Left lung (tissue), 10 donors: ENCODE data around the gene TIGD2. TPM values are rescaled to one million over a fixed set of nuclear protein-coding genes. Genes with fewer than 3 reads are reported as not detected.
A peak's percentile ranks its signal among the peaks of the same experiment; 100 is the strongest.

Experiments
- ATAC-seq: fragments of 200-7000 bp; cut with Tn5 transposase; one replicate; pipeline ENCODE4 v1.9.1; 2020; ENCODE audit warnings: moderate library complexity
- DNase-seq, 4 donors: peaks; one replicate each; pipeline ENCODE4 v3.0.0-alpha.2; 2013 to 2020
- H3K27ac ChIP-seq, 2 donors: fragments of 200-600 bp; sonication (generic) in 1 of 2; one replicate each; pipeline versions ENCODE4 v1.5.0 to v1.8.0; 2020 to 2021
- H3K27me3 ChIP-seq, 2 donors: fragments of 200-600 bp; sonication (generic) in 1 of 2; one replicate each; pipeline versions ENCODE4 v1.5.0 to v1.8.0; 2020 to 2021
- H3K36me3 ChIP-seq, 2 donors: fragments of 200-600 bp; sonication (generic) in 1 of 2; one replicate each; pipeline versions ENCODE4 v1.5.0 to v1.8.0; 2020 to 2021
- H3K4me1 ChIP-seq, 2 donors: fragments of 200-600 bp; one replicate each; pipeline ENCODE4 v1.8.0; 2021
- H3K4me3 ChIP-seq, 2 donors: fragments of 200-600 bp; sonication (generic) in 1 of 2; one replicate each; pipeline versions ENCODE4 v1.5.0 to v1.8.0; 2020 to 2021; ENCODE audit warnings: mild to moderate bottlenecking in 1 of 2
- H3K9me3 ChIP-seq, 2 donors: fragments of 200-600 bp; sonication (generic) in 1 of 2; one replicate each; pipeline versions ENCODE4 v1.5.0 to v1.8.0; 2020 to 2021
- CTCF ChIP-seq, 2 donors: fragments of 200-600 bp; sonication (generic) in 1 of 2; IDR thresholded peaks; one replicate each; pipeline versions ENCODE4 v1.5.0 to v1.8.0; 2021; ENCODE audit warnings: antibody characterized with exemption in 2 of 2
- intact Hi-C, 2 donors: fragments of 100-400 bp; cut with DNase I; formaldehyde crosslinking; loops; one replicate each; pipeline versions ENCODE4 v1.11.2 to v1.14.2; 2022
- polyA plus RNA-seq, 6 donors: library from polyadenylated mRNA; unstranded; fragments of 120-200 nt; gene quantifications; one replicate each; pipeline ENCODE4 v1.2.1, GENCODE V29; 2013; ENCODE audit not compliant: insufficient read length in 6 of 6
- total RNA-seq, 2 donors: library from RNA; stranded (reverse); fragmentation: NEBNext Ultra II Directional; extraction: Animal tissue kit (Norgen Biotek cat#: 25700); gene quantifications; one replicate each; pipeline ENCODE4 v1.2.1, GENCODE V29; 2021
- donor health status: DM: no; HTN: yes; CAD: no.
- donor health status: DM: no; HTN: no; CAD: no.

Gene TIGD2
- total and polyA plus RNA-seq, 8 donors: 5.4 to 11.4 (median 9.6) TPM

- no peaks in the 10 kb centered on the region for H3K9me3 ChIP-seq
- H3K27ac ChIP-seq: peak overlapping the region in 1 of 2 donors; percentile 19
- DNase-seq (no peak), ATAC-seq (peak; percentile 93)
- no peaks in the 10 kb centered on the region for H3K36me3 ChIP-seq
- intact Hi-C loops: no loop called here
- TF ChIP-seq CTCF (IDR thresholded peaks at IDR 0.05): no peak
- H3K4me1 ChIP-seq: no peaks in the 10 kb centered on the region
- no peaks in the 10 kb centered on the region for H3K27me3 ChIP-seq
- no peak overlapping the region for H3K4me3 ChIP-seq
Measured at GRCh38 chr4:89123451-89123851, 12.1 kb downstream of the TIGD2 start.

- Histone ChIP-seq H3K4me3 (no peak overlapping the region), H3K9me3 (no peaks in the 10 kb centered on the region), H3K36me3 (no peaks in the 10 kb centered on the region), H3K27me3 (no peaks in the 10 kb centered on the region), H3K27ac (no peak overlapping the region), H3K4me1 (peaks cover 0 to 7% of the 10 kb centered on the region in 2 donors)
- no peak for TF ChIP-seq CTCF (IDR thresholded peaks at IDR 0.05)
- intact Hi-C loops: no loop called here
- DNase-seq (no peak), ATAC-seq (no peak)
Measured at GRCh38 chr4:89125901-89126782, 14.8 kb downstream of the TIGD2 start.

GRCh38 chr4:89129080-89129640, 17.8 kb downstream of the TIGD2 start:
- intact Hi-C loops: no loop called here
- no peak overlapping the region for H3K27ac ChIP-seq
- H3K9me3 ChIP-seq: no peaks in the 10 kb centered on the region
- ATAC-seq (peak; percentile 18), DNase-seq (no peak)
- H3K27me3 ChIP-seq: no peaks in the 10 kb centered on the region
- TF ChIP-seq CTCF (IDR thresholded peaks at IDR 0.05): no peak
- no peaks in the 10 kb centered on the region for H3K36me3 ChIP-seq
- H3K4me3 ChIP-seq: no peak overlapping the region
- H3K4me1 ChIP-seq: peaks cover 0 to 7% of the 10 kb centered on the region in 2 donors

GRCh38 chr4:89134775-89135319, 23.5 kb downstream of the TIGD2 start:
- ATAC-seq (peak; percentile 63), DNase-seq (peak in 2 of 4 donors; percentile 22 to 29)
- H3K27ac ChIP-seq: no peak overlapping the region
- peaks cover 0 to 2% of the 10 kb centered on the region in 2 donors for H3K4me1 ChIP-seq
- no peaks in the 10 kb centered on the region for H3K27me3 ChIP-seq
- no peak for TF ChIP-seq CTCF (IDR thresholded peaks at IDR 0.05)
- H3K36me3 ChIP-seq: no peaks in the 10 kb centered on the region
- H3K9me3 ChIP-seq: no peaks in the 10 kb centered on the region
- H3K4me3 ChIP-seq: no peak overlapping the region
- intact Hi-C loops: no loop called here

GRCh38 chr4:89136525-89136924, 25.2 kb downstream of the TIGD2 start:
- TF ChIP-seq CTCF (IDR thresholded peaks at IDR 0.05): no peak
- Histone ChIP-seq H3K27me3 (no peaks in the 10 kb centered on the region), H3K9me3 (no peaks in the 10 kb centered on the region), H3K27ac (no peak overlapping the region), H3K4me3 (no peak overlapping the region), H3K4me1 (no peaks in the 10 kb centered on the region), H3K36me3 (no peaks in the 10 kb centered on the region)
- no peak for DNase-seq
- no peak for ATAC-seq
- intact Hi-C loops: no loop called here
